HG03039 (cell line): ENCODE results near the gene SORBS1.

Experiments used
- ATAC-seq: cut with Tn5 transposase; IDR thresholded peaks from one replicate; pipeline ENCODE4 v1.9.1; 2021; ENCODE audit warnings: mild to moderate bottlenecking, moderate library complexity; ENCODE audit not compliant: unreplicated experiment

The SORBS1 gene

DNA sequence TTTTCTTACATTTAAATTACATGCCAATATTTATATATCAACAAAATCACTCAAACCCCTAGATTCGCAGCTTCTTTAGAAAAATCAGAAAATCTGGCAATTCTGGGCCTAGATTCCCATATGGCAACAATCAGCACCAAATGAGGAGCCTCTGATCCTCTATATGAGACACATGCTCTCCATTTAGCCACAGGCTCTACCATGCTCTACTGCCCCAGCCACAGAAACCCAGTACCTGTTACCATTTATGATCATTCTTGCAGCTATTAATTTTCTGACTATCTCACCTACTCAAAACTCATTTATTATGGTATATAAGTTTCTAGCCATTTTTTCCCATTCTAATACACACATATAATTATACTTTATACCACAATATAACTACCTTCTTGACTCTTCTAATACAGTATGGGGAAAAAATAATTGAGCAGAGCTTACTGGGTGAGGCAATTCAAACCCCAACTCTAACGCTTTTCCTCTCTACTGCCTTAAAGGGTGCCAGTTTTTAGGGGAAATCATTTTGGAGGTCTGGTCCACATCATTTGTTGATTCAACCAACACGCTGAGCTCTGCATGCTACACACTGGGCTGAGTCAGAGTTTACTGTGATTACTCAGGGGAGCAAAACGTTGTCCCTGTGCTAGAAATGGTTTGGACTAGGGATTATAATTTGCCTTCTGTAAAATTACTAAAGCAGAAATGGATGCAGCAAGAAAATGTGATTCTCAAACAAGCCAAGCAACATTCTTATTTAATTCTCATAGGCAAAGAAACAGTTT lies 281.9 kb downstream of the SORBS1 start:
- no peak for ATAC-seq

DNA sequence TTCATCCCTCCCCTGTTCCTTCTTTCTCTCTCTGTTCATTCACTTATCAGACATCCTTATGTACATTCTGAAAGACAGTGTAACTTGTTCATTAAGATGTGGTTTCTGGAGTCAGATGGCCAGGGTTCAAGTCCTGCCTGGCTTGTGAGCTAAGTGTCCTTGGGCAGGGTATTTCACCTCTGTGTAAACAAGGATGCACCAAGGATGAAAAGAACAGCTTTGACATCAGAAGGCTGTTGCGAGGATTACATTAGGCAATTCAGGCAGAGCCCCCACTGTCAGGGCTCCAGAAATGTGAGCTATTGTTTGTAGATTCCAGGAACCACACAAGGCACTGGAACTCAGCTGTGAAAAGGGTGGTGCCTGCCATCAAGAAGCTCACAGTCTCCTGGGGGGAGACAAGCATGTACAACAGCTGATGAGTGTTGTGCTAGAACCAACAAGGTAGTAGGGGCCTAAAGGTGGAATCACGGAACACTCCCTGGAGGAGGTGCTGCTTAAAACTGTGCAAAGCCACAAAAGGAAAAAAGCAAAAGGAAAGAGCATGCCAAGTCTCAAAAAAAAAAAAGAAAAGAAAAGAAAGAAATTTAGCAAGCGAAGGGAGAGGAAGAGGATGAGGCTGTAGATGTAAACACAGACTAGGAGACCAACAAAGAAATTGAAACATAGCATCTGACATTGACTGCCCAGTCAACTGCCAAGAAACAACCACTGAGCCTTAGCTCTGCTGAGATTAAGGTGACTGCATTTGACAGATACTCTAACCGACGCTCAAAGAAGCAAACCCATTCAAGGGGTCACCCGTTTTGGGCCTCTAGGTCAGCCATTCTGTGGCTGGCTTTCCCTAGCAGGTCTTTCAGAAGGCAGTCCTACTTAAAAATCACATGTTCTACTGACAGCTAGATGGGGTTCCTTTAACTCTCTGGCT lies 282.8 kb downstream of the SORBS1 start:
- ATAC-seq: no peak

DNA sequence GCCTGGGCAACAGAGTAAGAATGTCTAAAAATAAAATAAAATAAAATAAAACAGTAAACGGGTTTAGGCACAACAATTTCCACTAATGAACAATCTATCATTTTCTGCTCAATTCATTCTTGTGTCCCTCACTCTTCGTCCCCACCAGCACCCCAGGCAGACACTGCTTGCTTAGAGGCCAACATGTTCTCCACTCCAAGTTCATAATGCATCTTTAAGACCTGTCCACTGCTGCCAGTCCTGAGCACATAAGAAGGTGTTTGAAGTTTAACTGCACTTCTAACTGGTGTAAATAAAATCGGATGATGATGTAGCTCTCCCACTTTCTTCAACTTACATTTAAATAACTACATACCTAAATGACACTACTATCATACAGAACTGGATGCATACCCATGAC lies 283.6 kb downstream of the SORBS1 start:
- no peak for ATAC-seq

DNA sequence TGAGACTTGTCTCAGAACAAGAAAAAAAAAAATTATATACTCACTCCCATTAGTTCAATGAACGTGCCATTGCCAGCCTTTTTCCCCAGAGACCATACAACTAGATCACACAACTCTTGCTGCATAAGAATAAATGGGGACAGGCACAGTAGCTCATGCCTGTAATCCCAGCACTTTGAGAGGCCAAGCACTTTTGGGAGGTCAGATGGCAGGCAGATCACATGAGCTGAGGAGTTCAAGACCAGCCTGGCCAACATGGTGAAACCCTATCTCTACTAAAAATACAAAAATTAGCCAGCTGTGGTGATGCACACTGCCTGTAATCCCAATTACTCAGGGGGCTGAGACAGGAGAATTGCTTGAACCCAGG lies 284.0 kb downstream of the SORBS1 start:
- no peak for ATAC-seq

DNA sequence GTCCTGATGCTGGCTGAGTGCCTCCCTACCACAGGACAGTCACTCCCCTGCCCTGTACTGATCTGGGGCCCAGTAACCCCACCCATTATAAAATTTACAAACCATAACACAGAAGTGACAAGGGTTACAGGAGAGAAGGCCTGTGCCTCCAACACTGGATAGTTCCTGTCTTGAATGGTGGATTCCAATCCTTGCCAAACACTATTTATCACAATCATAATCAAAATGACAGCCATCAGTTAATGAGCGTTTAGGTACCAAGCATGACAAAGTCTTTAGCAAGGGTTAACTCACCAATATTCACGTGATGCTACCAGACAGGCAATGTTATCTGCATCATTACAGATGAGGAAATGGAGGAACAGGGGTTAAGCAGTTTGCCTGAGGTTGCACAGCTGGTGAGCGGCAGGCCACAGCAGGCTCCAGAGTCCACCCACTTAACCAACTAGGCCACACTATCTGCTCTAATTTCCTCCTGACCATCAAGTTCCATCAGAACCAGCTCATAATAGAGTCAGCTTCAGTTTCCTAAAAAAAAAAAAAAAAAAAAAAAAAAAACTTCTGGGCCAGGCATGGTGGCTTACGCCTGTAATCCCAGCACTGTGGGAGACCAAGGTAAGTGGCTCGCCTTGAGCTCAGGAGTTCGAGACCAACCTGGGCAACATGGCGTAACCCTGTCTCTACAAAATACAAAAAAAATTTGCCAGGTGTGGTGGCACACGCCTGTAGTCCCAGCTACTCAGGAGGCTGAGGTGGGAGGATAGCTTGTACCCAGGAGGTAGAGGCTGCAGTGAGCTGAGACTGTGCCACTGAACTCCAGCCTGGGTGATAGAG lies 284.6 kb downstream of the SORBS1 start:
- no peak for ATAC-seq

DNA sequence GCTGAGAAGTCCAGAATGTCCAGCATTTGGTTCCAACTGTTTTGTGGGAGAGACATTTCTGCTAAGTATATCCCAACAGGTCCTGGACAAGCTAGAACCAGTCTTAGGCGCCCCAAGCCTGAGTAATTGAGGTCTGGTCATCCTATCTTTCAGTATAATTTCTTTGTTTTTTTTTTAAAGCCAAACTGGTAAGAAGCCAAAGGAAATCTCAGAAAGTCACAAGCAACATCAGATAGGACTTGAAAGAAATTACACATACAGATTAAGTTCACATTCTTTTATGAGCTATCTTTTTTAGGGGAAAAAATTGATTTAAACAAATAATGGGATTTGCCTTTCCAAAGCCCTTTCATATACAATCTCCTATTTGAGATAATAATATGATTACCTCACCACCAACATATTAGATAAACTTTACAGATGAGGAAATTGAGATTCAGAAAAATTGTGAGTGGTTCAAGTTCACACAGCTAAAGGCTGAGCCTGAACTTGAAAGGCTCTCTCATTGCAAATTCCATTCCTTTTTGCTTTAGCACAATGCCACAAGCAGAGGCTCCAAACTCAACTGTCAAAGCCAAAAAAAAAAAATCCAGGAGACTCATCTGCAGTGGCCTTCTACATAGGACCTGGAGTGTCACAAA lies 285.3 kb downstream of the SORBS1 start:
- no peak for ATAC-seq

DNA sequence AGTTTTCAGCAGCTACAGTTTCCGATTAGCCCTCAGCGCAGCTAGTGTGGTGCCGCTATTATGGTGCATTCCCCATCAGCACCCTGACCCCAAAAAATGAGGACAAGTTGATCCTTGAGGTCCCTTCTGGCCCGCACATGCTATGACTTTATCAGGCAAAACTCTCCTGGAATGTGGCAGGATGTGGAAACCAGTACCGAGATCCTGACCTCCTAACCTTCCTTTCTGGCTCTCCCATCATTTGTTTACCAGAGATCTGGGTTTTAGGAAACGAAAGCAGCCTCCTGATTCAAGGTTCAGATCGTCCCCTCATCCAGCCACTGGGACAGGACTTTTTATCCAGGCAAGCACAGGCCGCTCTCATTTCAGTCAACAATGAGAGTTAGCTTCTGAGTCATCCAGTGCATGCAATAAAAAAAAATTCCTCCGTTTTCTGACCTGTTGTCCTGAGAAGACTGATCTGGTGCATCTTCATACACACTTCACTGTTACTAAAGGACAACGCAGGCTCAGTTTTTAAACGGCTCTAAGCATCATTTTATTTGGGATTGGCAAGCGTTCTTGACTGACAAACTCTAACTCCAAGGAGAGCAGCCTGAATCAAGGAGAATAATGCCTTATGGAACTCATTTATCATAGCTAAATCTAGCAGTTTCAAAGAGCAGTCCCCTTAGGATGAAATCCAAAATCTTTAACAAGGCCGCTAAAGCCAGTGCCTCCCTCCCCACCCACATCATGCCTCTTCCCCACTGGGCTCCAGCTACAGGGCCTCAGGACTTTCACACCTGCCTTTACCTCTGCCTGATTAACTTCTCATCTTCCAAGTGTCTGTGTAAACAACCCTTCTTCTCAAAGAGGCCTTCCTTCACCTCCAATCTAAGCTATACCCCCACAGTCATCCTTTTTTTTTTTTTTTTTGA lies 287.5 kb downstream of the SORBS1 start:
- no peak for ATAC-seq

DNA sequence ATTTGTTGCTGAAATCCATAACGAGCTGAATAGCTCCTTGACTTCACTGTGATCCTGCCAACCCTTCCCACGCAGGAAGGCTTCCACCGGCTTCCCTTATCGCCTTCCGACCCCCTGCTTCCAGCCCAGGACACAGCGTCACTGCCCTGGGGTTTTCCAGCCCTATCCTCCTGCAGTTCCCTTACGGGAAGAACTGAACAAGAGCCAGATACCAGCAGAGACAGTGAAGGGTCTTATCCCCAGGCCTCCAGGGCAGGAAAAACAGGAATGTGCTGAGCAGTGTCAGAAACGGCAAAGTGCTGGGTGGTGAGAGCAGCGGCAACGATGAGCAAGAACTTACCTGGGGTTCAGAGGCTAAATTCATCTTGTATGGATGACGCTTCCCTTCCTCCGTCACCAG lies 292.7 kb downstream of the SORBS1 start:
- ATAC-seq: no peak

DNA sequence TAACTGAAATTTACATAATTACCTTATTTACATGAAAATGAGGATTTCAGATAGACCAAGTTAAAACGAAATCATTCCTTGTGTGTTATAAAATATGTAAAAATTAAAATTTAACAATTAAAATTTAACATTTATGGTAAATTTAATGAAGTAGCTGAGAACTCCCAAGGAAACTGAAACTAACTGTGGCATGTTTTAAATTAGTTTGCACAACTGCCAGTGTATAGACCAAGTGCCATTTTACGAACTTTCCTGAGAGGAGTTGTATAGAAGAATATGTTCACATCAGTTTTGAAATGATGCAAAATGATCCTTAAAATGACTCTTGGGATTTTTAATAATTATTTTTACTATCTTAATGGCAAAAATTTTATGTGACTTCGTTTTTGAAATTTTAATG lies 293.9 kb downstream of the SORBS1 start:
- ATAC-seq: no peak

DNA sequence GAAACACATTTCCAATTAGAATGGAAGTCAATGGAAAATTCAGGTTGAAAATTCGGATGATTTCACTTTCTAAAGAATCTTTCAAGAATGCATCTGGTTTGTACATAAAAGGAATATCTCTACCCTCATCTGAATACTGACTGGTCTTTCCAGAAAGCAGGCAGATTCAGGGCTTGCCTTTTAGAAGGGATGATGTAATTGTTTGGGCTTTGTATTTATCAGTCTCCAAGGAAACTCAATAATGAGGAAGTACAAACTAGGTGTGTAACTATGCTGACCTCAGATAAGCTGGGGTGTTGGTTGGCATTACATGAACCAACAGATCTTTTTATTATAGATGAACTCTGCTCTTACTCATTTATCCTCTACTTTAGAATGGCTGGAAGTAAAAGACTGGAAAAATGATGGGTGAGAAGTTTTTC lies 294.5 kb downstream of the SORBS1 start:
- peak; percentile 82 for ATAC-seq

DNA sequence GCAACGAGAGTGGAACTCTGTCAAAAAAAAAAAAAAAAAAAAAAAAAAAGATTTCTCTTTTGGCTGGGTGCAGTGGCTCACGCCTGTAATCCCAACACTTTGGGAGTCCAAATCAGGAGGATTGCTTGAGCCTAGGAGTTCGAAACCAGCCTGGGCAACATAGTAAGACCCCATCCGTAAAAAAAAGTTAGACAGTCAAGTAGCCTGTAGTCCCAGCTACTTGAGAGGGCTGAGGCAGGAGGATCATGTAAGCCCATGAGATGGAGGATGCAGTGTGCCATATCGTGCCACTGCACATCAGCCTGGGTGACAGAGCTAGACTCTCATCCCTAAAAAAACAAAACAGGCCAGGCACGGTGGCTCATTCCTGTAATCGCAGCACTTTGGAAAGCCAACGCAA lies 295.6 kb downstream of the SORBS1 start:
- ATAC-seq: no peak

DNA sequence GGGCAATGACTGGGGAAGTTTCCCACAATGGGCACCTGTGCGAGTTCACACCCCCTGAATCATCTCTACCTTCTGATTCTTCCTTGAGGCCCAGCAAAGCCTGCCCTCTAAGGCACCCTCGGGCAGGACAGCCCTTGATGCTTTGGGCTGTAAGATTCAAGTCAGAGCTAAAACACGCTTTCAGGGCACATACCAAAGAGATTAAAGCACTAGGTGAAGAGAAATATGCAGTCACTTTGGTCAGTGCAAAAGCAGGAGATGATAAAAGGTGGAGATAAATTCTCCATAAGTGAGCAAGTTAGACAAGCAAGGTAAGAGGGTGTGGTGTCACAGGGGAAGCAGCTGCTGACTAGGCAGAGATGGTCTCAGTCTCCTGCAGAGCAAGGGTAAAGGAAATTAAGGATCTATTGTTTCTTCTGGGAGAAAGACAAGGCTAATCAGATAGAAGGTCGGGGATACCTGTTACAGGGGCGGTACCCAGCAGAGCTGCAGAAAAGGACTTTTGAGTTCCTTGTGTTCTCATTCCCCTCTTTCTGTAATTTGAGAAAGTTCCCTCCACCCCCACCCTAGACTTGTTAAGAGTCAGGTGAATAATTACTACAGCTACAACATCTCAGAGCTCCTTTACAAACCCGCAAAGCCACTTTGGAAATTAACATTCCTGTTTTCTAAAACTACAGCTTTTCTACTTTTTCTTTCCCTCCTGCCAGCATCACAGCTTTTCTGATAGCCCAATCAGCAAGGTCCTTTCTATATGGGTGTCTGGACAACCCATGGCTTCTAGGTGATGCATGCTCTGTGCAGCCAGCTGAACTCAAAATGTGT lies 296.7 kb downstream of the SORBS1 start:
- ATAC-seq: no peak

DNA sequence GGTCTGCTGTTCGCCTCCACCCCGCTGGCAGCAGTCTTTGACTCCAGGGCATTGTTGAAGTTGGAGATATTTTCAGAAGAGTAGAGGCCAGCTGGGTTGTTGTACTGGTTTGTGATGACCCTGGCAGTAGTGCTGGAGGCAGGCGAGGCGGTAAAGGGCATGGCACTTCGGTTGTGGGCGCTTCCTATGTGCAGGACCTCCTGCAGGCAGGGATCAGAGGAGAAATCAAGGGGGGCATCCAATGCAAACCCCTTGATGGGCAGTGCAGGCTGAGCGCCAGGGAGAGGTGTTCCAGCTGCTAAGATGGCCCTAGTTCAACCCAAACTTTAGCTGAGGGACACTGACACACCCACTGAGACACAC lies 297.3 kb downstream of the SORBS1 start:
- ATAC-seq: no peak

DNA sequence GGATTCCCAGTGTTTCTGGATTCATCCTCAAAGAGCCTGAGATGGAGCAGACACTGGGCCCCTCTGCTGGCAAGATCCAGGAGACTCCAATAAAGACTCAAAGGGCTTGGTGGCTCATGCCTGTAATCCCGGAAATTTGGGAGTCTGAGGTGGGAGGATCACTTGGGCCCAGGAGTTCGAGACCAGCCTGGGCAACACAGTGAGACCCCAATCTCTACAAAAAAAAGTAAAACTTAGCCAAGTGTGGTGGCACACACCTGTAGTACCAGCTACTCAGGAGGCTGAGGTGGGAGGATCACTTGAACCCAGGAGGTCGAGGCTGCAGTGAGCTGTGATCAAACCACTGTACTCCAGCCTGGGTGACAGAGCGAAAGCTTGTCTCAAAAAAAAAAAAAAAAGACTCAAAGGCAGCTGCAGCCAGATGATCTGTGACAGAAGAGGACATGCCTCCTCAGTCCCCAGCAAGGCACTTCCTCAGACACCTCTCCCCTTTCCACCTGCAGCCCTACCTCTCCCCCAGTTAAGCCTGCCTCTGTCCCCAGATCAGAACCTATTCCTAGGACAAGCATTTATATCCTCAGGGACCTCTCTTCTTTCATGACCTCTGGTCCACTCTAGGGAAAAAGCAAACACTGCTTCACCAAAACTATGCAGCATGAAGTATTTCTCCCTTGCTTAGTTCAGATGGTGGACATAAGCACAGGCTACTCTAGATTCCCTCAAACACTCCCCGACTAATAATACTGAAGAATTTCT lies 298.2 kb downstream of the SORBS1 start:
- no peak for ATAC-seq

DNA sequence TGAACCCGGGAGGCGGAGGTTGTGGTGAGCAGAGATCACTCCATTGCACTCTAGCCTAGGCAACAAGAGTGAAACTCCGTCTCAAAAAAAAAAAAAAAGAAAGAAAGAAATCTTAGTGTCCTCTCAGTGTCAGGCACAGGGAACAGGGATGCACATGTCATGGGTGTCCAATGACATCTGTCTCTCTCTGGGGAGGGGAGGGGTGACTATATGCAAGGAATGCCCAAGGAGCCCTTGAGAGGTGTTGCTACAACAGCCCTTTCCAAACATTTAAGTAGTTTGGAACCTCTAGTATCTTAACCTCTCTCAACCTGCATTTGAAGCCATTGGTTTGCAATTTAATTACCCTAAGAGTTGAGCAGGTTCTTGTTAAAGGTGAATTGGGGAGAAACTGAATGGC lies 299.2 kb downstream of the SORBS1 start:
- ATAC-seq: no peak
